ENCODE results near the gene LDHD.
A peak's percentile ranks its signal among the peaks of the same experiment; 100 is the strongest.

The LDHD gene

GRCh38 chr16:75118943-75119539, 2.5 kb upstream of the LDHD start:
- no peak for DNase-seq
- intact Hi-C loops (cut with DNase I): no loop called here

GRCh38 chr16:75116911-75117245, 298 bp upstream of the LDHD start:
- DNase-seq: no peak
- intact Hi-C loops (cut with DNase I): no loop called here

- intact Hi-C loops (cut with DNase I): loop anchor here (5.0 kb wide), 1 partner anchor 32 kb away; the partner anchor contains the start of gene ZFP1
- DNase-seq: peak in 2 of 42 donors; percentile 6 to 12
Measured at GRCh38 chr16:75114946-75115825, 1.4 kb downstream of the LDHD start.

- peak in 6 of 42 donors; percentile 16 to 48 (median 24) for DNase-seq
- intact Hi-C loops (cut with DNase I): loop anchor here (5.0 kb wide), 1 partner anchor 33 kb away; the partner anchor contains the start of gene ZFP1
Measured at GRCh38 chr16:75114179-75114945, 2.2 kb downstream of the LDHD start.

GRCh38 chr16:75113541-75114121, 2.9 kb downstream of the LDHD start:
- DNase-seq: peak in 9 of 42 donors; percentile 17 to 67 (median 50)
- intact Hi-C loops (cut with DNase I): loop anchor here (5.0 kb wide), 1 partner anchor 34 kb away; the partner anchor contains the start of gene ZFP1

GRCh38 chr16:75112734-75113491, 3.7 kb downstream of the LDHD start:
- intact Hi-C loops (cut with DNase I): loop anchor here (5.0 kb wide), 1 partner anchor 34 kb away; the partner anchor contains the start of gene ZFP1
- DNase-seq: no peak

GRCh38 chr16:75111961-75112733, 4.4 kb downstream of the LDHD start:
- DNase-seq: peak in 2 of 42 donors; percentile 11 to 13
- intact Hi-C loops (cut with DNase I): loop anchor here (2.0 to 5.0 kb wide), 2 partner anchors 35 to 113 kb away; partner anchors contain the start of genes ZFP1 and ZNRF1

GRCh38 chr16:75111514-75111940, 5.1 kb downstream of the LDHD start:
- peak in 1 of 42 donors; percentile 14 for DNase-seq
- intact Hi-C loops (cut with DNase I): loop anchor here (2.0 to 5.0 kb wide), 2 partner anchors 36 to 113 kb away; partner anchors contain the start of genes ZFP1 and ZNRF1

GRCh38 chr16:75110637-75111513, 5.7 kb downstream of the LDHD start:
- DNase-seq: peak; percentile 86 to 96 (median 92)
- intact Hi-C loops (cut with DNase I): loop anchor here (2.0 to 5.0 kb wide), 2 partner anchors 36 to 112 kb away; partner anchors contain the start of genes ZFP1 and ZNRF1

- intact Hi-C loops (cut with DNase I): loop anchor here (2.0 to 5.0 kb wide), 2 partner anchors 38 to 111 kb away; partner anchors contain the start of genes ZFP1 and ZNRF1
- DNase-seq: peak in 27 of 42 donors; percentile 36 to 73 (median 50)
Measured at GRCh38 chr16:75109732-75110243, 6.8 kb downstream of the LDHD start.

GRCh38 chr16:75108792-75109731, 7.5 kb downstream of the LDHD start:
- intact Hi-C loops (cut with DNase I): no loop called here
- DNase-seq: peak; percentile 63 to 93 (median 78)

- no peak for DNase-seq
- intact Hi-C loops (cut with DNase I): no loop called here
Measured at GRCh38 chr16:75107505-75107904, 9.1 kb downstream of the LDHD start.

- intact Hi-C loops (cut with DNase I): no loop called here
- no peak for DNase-seq
Measured at GRCh38 chr16:75106351-75107274, 10.0 kb downstream of the LDHD start.
